Measurements from ENCODE around the gene GPC5. TPM values are rescaled to one million over a fixed set of nuclear protein-coding genes. Genes with fewer than 3 reads are reported as not detected.
A peak's percentile ranks its signal among the peaks of the same experiment; 100 is the strongest.

GPC5 gene
- total RNA-seq, 1 donor from 2014 or later: 0.07 TPM

GRCh38 chr13:92218615-92219014, 820.2 kb downstream of the GPC5 start:
- Histone ChIP-seq H3K27me3 (no peaks in the 10 kb centered on the region), H3F3A (ENCODE audit: low read depth) (no peaks in the 10 kb centered on the region), H3K36me3 (no peaks in the 10 kb centered on the region), H4K20me1 (ENCODE audit: low read depth) (no peaks in the 10 kb centered on the region), H3K4me3 (no peak overlapping the region), H3K4me2 (no peak overlapping the region), H3K27ac (no peak overlapping the region), H3K4me1 (peaks cover 8% of the 10 kb centered on the region), H3K9me3 (ENCODE audit: low read depth) (no peaks in the 10 kb centered on the region), H3K79me2 (ENCODE audit: low read depth) (no peaks in the 10 kb centered on the region), H2AFZ (replicated peaks) (peak overlapping the region; percentile 39), H3K9ac (no peak overlapping the region)
- H3K27me3 Mint-ChIP-seq (ENCODE audit: insufficient read depth, low read depth): no peaks in the 10 kb centered on the region
- peaks cover 12% of the 10 kb centered on the region for H3K4me1 Mint-ChIP-seq
- H3K9me3 Mint-ChIP-seq: no peaks in the 10 kb centered on the region
- TF ChIP-seq EZH2 (IDR thresholded peaks at IDR 0.05) (no peak), EZH2phosphoT487 (IDR thresholded peaks at IDR 0.05) (no peak)
- TF ChIP-seq, protein P1, sequence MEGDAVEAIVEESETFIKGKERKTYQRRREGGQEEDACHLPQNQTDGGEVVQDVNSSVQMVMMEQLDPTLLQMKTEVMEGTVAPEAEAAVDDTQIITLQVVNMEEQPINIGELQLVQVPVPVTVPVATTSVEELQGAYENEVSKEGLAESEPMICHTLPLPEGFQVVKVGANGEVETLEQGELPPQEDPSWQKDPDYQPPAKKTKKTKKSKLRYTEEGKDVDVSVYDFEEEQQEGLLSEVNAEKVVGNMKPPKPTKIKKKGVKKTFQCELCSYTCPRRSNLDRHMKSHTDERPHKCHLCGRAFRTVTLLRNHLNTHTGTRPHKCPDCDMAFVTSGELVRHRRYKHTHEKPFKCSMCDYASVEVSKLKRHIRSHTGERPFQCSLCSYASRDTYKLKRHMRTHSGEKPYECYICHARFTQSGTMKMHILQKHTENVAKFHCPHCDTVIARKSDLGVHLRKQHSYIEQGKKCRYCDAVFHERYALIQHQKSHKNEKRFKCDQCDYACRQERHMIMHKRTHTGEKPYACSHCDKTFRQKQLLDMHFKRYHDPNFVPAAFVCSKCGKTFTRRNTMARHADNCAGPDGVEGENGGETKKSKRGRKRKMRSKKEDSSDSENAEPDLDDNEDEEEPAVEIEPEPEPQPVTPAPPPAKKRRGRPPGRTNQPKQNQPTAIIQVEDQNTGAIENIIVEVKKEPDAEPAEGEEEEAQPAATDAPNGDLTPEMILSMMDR (IDR thresholded peaks at IDR 0.05): no peak
- H3K27ac Mint-ChIP-seq: no peak overlapping the region
- no peaks in the 10 kb centered on the region for H3K36me3 Mint-ChIP-seq
- DNase-seq (ENCODE audit: low spot score): no peak
- H3K4me3 Mint-ChIP-seq: no peak overlapping the region

DNA sequence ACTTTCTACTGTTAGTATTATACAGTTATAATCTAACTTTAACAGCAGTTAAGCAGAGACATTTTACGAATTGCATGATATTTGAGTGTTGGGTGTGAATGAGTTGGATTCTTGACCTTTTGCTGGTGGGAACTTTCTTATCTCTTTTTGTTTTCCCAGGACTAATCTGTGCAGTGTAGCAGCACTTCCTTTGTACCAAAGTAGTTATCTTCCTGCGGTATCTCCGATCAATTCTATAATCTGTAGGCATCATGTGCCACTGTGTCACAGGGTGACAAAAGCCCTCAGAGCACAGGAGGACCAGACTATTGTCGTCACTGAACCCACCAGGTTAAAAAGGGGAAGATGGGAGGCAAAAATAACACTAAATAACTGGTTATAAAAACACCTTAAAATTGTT, 823.5 kb downstream of the GPC5 start:
- Histone ChIP-seq H3K27ac (no peak overlapping the region), H3K9ac (no peak overlapping the region), H2AFZ (replicated peaks) (no peak overlapping the region), H3F3A (ENCODE audit: low read depth) (no peaks in the 10 kb centered on the region), H3K79me2 (ENCODE audit: low read depth) (no peaks in the 10 kb centered on the region), H3K4me3 (no peak overlapping the region), H3K27me3 (no peaks in the 10 kb centered on the region), H3K9me3 (ENCODE audit: low read depth) (no peaks in the 10 kb centered on the region), H4K20me1 (ENCODE audit: low read depth) (no peaks in the 10 kb centered on the region), H3K36me3 (no peaks in the 10 kb centered on the region), H3K4me1 (peaks cover 8% of the 10 kb centered on the region), H3K4me2 (no peak overlapping the region)
- H3K27me3 Mint-ChIP-seq (ENCODE audit: insufficient read depth, low read depth): no peaks in the 10 kb centered on the region
- peak; percentile 13 for DNase-seq (ENCODE audit: low spot score)
- H3K36me3 Mint-ChIP-seq: no peaks in the 10 kb centered on the region
- no peak overlapping the region for H3K4me3 Mint-ChIP-seq
- peaks cover 12% of the 10 kb centered on the region for H3K4me1 Mint-ChIP-seq
- TF ChIP-seq EZH2 (IDR thresholded peaks at IDR 0.05) (no peak), EZH2phosphoT487 (IDR thresholded peaks at IDR 0.05) (no peak)
- TF ChIP-seq, protein P1 (IDR thresholded peaks at IDR 0.05): no peak
- H3K27ac Mint-ChIP-seq: no peak overlapping the region
- no peaks in the 10 kb centered on the region for H3K9me3 Mint-ChIP-seq

DNA sequence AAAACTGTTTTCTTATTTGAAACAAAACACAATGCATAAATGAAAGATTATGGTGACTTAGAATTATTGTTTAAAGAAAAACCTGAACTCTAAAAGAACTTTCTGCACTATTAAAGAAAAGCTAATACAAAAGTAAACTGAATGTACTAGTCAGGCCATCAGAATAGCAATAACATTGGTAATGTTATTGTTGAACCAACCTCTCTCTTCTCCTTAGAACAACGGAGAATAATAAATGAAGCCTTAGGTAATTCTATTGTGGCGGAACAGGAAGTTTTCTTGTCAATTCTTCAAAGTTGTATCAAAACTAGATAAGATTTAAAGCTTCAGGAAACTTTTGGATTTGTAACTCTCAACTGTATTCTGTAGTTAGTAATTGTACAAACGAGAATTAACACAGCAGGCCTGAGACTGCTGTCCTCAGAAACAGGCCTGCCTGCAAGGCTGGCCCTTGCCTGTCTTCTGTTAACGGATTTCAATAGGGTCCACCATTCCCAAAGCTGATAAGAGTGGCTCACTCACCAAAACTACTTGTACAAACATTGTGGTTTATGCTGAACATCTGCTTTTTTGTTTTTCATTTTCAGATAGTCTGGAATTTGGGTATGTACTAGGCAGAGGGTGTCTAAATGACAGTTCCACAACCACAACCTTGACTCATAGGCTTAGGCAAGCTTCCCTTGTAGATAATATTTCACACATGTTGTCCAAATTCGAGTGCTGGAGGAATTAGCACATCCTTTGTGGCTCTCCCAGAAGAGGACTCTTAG, 825.8 kb downstream of the GPC5 start:
- no peaks in the 10 kb centered on the region for H3K36me3 Mint-ChIP-seq
- no peak overlapping the region for H3K9ac ChIP-seq
- H3K27me3 ChIP-seq: no peaks in the 10 kb centered on the region
- no peaks in the 10 kb centered on the region for H3F3A ChIP-seq (ENCODE audit: low read depth)
- H3K4me3 ChIP-seq: no peak overlapping the region
- H3K9me3 ChIP-seq (ENCODE audit: low read depth): no peaks in the 10 kb centered on the region
- H4K20me1 ChIP-seq (ENCODE audit: low read depth): no peaks in the 10 kb centered on the region
- DNase-seq (ENCODE audit: low spot score): no peak
- H3K4me2 ChIP-seq: no peak overlapping the region
- peak overlapping the region; percentile 14 for H3K27ac Mint-ChIP-seq
- H3K36me3 ChIP-seq: no peaks in the 10 kb centered on the region
- H3K4me3 Mint-ChIP-seq: no peak overlapping the region
- peaks cover 8% of the 10 kb centered on the region for H3K4me1 ChIP-seq
- no peak overlapping the region for H2AFZ ChIP-seq (replicated peaks)
- no peak for TF ChIP-seq EZH2 (IDR thresholded peaks at IDR 0.05)
- no peaks in the 10 kb centered on the region for H3K79me2 ChIP-seq (ENCODE audit: low read depth)
- no peaks in the 10 kb centered on the region for H3K9me3 Mint-ChIP-seq
- H3K27ac ChIP-seq: no peak overlapping the region
- H3K4me1 Mint-ChIP-seq: peaks cover 12% of the 10 kb centered on the region
- no peaks in the 10 kb centered on the region for H3K27me3 Mint-ChIP-seq (ENCODE audit: insufficient read depth, low read depth)

- H3K27ac ChIP-seq: no peak overlapping the region
- TF ChIP-seq EZH2phosphoT487 (IDR thresholded peaks at IDR 0.05): no peak
- TF ChIP-seq, protein P1 (IDR thresholded peaks at IDR 0.05): no peak
- TF ChIP-seq EZH2 (IDR thresholded peaks at IDR 0.05): no peak
- no peaks in the 10 kb centered on the region for H3K27me3 ChIP-seq
- no peak overlapping the region for H3K9ac ChIP-seq
- no peaks in the 10 kb centered on the region for H3K27me3 Mint-ChIP-seq (ENCODE audit: insufficient read depth, low read depth)
- no peaks in the 10 kb centered on the region for H4K20me1 ChIP-seq (ENCODE audit: low read depth)
- no peak for DNase-seq (ENCODE audit: low spot score)
- H3K4me1 Mint-ChIP-seq: peaks cover 12% of the 10 kb centered on the region
- H3K4me2 ChIP-seq: no peak overlapping the region
- no peaks in the 10 kb centered on the region for H3K9me3 ChIP-seq (ENCODE audit: low read depth)
- H3K36me3 Mint-ChIP-seq: no peaks in the 10 kb centered on the region
- H3F3A ChIP-seq (ENCODE audit: low read depth): no peaks in the 10 kb centered on the region
- no peak overlapping the region for H3K4me3 ChIP-seq
- no peak overlapping the region for H3K4me3 Mint-ChIP-seq
- H3K36me3 ChIP-seq: no peaks in the 10 kb centered on the region
- peaks cover 8% of the 10 kb centered on the region for H3K4me1 ChIP-seq
- H3K27ac Mint-ChIP-seq: no peak overlapping the region
- H3K9me3 Mint-ChIP-seq: no peaks in the 10 kb centered on the region
- H2AFZ ChIP-seq (replicated peaks): no peak overlapping the region
- H3K79me2 ChIP-seq (ENCODE audit: low read depth): no peaks in the 10 kb centered on the region
Observed at GRCh38 chr13:92224825-92225224, 826.4 kb downstream of the GPC5 start.
